K562 (cell line): ENCODE data around the gene ADGRG4. TPM values are rescaled to one million over a fixed set of nuclear protein-coding genes. Genes with fewer than 3 reads are reported as not detected.

ENCODE experiments used
- IFI16 ChIP-seq: fragments of 250-450 bp; sonication (Bioruptor Pico); IDR thresholded peaks from 2 replicates; pipeline ENCODE4 v2.1.2; 2022; ENCODE audit warnings: mild to moderate bottlenecking, inconsistent platforms
- POLR3G ChIP-seq: IDR thresholded peaks from 2 replicates; pipeline ENCODE4 v1.6.1; 2011; ENCODE audit not compliant: insufficient read length, insufficient replicate concordance; ENCODE audit errors: extremely low read depth
- RAD51 ChIP-seq: fragments of 450-650 bp; IDR thresholded peaks from 2 replicates; pipeline ENCODE4 v1.7.1; 2016; ENCODE audit warnings: low read depth, mild to moderate bottlenecking, borderline replicate concordance
- RBM14 ChIP-seq: fragments of 200-400 bp; formaldehyde crosslinking; IDR thresholded peaks from 2 replicates; pipeline ENCODE4 v1.6.1; 2018; ENCODE audit warnings: low read depth, mild to moderate bottlenecking, low read length, moderate library complexity, borderline replicate concordance; ENCODE audit not compliant: insufficient read depth
- TCF3 ChIP-seq: sonication (generic); formaldehyde crosslinking; IDR thresholded peaks from 2 replicates; pipeline ENCODE4 v1.4.0; 2020; ENCODE audit warnings: mild to moderate bottlenecking, missing genetic modification reagents
- ZFP1 ChIP-seq: fragments of 450-650 bp; formaldehyde crosslinking; IDR thresholded peaks from 2 replicates; pipeline ENCODE4 v1.4.0; 2020; ENCODE audit warnings: mild to moderate bottlenecking, mixed read lengths
- ZNF224 ChIP-seq: sonication (generic); formaldehyde crosslinking; IDR thresholded peaks from 2 replicates; pipeline ENCODE4 v1.8.0; 2022; ENCODE audit warnings: mild to moderate bottlenecking, missing genetic modification reagents
- ZNF24 ChIP-seq: fragments of 450-650 bp; IDR thresholded peaks from 2 replicates; pipeline ENCODE4 v1.6.1; 2016
- ZNF253 ChIP-seq: fragments of 250-450 bp; sonication (Bioruptor Pico); conservative IDR thresholded peaks from 2 replicates; pipeline ENCODE4 v1.6.1; 2021; ENCODE audit warnings: mild to moderate bottlenecking
- ZNF780A ChIP-seq: fragments of 250-450 bp; sonication (Bioruptor Pico); IDR thresholded peaks from 2 replicates; pipeline ENCODE4 v1.5.0; 2021; ENCODE audit warnings: mild to moderate bottlenecking
- polyA plus RNA-seq, 8 experiments: library from polyadenylated mRNA; depleted of rRNA in 4 of 8; stranded (reverse) in 5 of 8; unstranded in 3 of 8; fragments of >200 nt; fragmentation: Nextera tagmentation in 2 of 8; fragmentation: Illumina TruSeq in 1 of 8; extraction: Ambion mirVana in 2 of 8; extraction: Trizol in 1 of 8; gene quantifications; 2 replicates each; pipeline versions ENCODE4 v1.2.1 to v1.2.3, GENCODE V29; 2011 to 2014; ENCODE audit warnings: inconsistent platforms in 1 of 8, missing spikeins in 1 of 8
- total RNA-seq, 7 experiments: library from RNA; depleted of rRNA in 6 of 7; stranded (reverse); fragments of >200 nt in 6 of 7; fragmentation: Illumina TruSeq in 2 of 7; extraction: Trizol in 2 of 7; gene quantifications; 2 replicates each; pipeline versions ENCODE4 v1.2.1 to v1.2.3, GENCODE V29; 2011 to 2021; ENCODE audit warnings: low replicate concordance in 1 of 7
- TF ChIP-seq, protein P1 (sequence below): sonication (generic); formaldehyde crosslinking; IDR thresholded peaks from 2 replicates; pipeline ENCODE4 v1.5.0; 2020; ENCODE audit warnings: missing genetic modification reagents
- TF ChIP-seq, protein P2 (sequence below): fragments of 450-650 bp; IDR thresholded peaks from 2 replicates; pipeline ENCODE4 v1.6.1; 2016; ENCODE audit warnings: low read depth, mild to moderate bottlenecking, moderate library complexity
- TF ChIP-seq, protein P3 (sequence below): sonication (generic); formaldehyde crosslinking; IDR thresholded peaks from 2 replicates; pipeline ENCODE4 v1.8.0; 2022; ENCODE audit warnings: mild to moderate bottlenecking, low read depth, missing genetic modification reagents
- TF ChIP-seq, protein P4 (sequence below): sonication (generic); formaldehyde crosslinking; IDR thresholded peaks from 2 replicates; pipeline ENCODE4 v1.9.0; 2022; ENCODE audit warnings: mild to moderate bottlenecking, missing genetic modification reagents

ADGRG4 gene
- total and polyA plus RNA-seq, 9 of the 15 experiments (the other 6 are each of a cell fraction or from before 2014, with no cell fraction given), result not detected

DNA sequence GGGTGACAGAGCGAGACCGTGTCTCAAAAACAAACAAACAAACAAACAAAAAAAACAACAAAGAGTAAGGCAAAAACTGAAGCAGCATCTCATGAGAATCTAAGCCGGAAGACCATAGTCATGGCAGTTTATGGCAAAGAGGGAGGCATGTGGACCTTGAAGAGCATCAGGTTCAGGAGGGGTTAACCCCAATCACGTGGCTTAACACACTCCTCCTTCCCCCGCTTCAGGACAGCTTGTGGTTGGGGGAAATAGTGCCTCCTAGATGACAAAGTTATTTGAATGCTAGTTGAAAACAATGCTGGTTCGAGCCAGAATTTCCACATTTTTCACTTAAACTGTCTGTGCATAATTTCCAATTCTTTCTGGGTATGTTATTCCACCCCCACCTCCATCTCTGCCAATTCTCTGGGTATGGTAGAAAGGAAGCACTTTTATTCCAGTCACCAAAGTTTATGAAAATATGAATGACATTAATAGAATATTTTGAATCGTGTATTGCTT lies 37.9 kb upstream of the ADGRG4 start (continued):
- TF ChIP-seq RBM14 (no peak), ZNF780A (no peak), IFI16 (CRISPR knock-in tag) (no peak), ZNF253 (CRISPR knock-in tag) (no peak), ZFP1 (CRISPR knock-in tag) (no peak), TCF3 (CRISPR knock-in tag) (no peak), POLR3G (no peak), ZNF24 (no peak), RAD51 (peak; percentile 52; the same call in 1 of the 2 replicates), ZNF224 (no peak)
- TF ChIP-seq, protein P1, sequence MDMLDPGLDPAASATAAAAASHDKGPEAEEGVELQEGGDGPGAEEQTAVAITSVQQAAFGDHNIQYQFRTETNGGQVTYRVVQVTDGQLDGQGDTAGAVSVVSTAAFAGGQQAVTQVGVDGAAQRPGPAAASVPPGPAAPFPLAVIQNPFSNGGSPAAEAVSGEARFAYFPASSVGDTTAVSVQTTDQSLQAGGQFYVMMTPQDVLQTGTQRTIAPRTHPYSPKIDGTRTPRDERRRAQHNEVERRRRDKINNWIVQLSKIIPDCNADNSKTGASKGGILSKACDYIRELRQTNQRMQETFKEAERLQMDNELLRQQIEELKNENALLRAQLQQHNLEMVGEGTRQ, result peak; percentile 70
- TF ChIP-seq, protein P2, sequence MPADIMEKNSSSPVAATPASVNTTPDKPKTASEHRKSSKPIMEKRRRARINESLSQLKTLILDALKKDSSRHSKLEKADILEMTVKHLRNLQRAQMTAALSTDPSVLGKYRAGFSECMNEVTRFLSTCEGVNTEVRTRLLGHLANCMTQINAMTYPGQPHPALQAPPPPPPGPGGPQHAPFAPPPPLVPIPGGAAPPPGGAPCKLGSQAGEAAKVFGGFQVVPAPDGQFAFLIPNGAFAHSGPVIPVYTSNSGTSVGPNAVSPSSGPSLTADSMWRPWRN, result no peak
- TF ChIP-seq, protein P3, sequence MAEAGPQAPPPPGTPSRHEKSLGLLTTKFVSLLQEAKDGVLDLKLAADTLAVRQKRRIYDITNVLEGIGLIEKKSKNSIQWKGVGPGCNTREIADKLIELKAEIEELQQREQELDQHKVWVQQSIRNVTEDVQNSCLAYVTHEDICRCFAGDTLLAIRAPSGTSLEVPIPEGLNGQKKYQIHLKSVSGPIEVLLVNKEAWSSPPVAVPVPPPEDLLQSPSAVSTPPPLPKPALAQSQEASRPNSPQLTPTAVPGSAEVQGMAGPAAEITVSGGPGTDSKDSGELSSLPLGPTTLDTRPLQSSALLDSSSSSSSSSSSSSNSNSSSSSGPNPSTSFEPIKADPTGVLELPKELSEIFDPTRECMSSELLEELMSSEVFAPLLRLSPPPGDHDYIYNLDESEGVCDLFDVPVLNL, result no peak
- TF ChIP-seq, protein P4, sequence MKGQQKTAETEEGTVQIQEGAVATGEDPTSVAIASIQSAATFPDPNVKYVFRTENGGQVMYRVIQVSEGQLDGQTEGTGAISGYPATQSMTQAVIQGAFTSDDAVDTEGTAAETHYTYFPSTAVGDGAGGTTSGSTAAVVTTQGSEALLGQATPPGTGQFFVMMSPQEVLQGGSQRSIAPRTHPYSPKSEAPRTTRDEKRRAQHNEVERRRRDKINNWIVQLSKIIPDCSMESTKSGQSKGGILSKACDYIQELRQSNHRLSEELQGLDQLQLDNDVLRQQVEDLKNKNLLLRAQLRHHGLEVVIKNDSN (CRISPR knock-in tag), result peak; percentile 76
